ENCODE data around the gene CACNA1G. TPM values are rescaled to one million over a fixed set of nuclear protein-coding genes. Genes with fewer than 3 reads are reported as not detected.

CACNA1G gene
- total and polyA plus RNA-seq, 2 donors (not counting 1 experiment from before 2014, with no cell fraction given): 0.08 to 0.99 TPM

- peaks cover 32% of the 10 kb centered on the region for H3K27me3 ChIP-seq (ENCODE audit: control insufficient read depth, insufficient read depth, low read length)
- no peak within 1 kb of the TSS for H3K27ac ChIP-seq (ENCODE audit: insufficient read depth, low read length)
- no peaks in the 10 kb centered on the region for H4K20me1 ChIP-seq (ENCODE audit: control insufficient read depth, extremely low read depth, insufficient read depth, low read length)
- H3K36me3 ChIP-seq (ENCODE audit: control insufficient read depth, insufficient read depth, low read length): no peaks in the 10 kb centered on the region
- no peaks in the 10 kb centered on the region for H3K4me1 ChIP-seq (ENCODE audit: control insufficient read depth, extremely low read depth, insufficient read depth, low read length)
- no peaks in the 10 kb centered on the region for H3K79me2 ChIP-seq (ENCODE audit: control insufficient read depth, insufficient read depth, low read length)
- H2AFZ ChIP-seq (ENCODE audit: low read length): no peak within 1 kb of the TSS
- H3K4me2 ChIP-seq (ENCODE audit: extremely low read depth, insufficient read depth, low read length): peak within 1 kb of the TSS; percentile 68
- TF ChIP-seq EZH2 (IDR thresholded peaks at IDR 0.05; ENCODE audit: low read length, missing control alignments): no peak
- TF ChIP-seq, protein P1, sequence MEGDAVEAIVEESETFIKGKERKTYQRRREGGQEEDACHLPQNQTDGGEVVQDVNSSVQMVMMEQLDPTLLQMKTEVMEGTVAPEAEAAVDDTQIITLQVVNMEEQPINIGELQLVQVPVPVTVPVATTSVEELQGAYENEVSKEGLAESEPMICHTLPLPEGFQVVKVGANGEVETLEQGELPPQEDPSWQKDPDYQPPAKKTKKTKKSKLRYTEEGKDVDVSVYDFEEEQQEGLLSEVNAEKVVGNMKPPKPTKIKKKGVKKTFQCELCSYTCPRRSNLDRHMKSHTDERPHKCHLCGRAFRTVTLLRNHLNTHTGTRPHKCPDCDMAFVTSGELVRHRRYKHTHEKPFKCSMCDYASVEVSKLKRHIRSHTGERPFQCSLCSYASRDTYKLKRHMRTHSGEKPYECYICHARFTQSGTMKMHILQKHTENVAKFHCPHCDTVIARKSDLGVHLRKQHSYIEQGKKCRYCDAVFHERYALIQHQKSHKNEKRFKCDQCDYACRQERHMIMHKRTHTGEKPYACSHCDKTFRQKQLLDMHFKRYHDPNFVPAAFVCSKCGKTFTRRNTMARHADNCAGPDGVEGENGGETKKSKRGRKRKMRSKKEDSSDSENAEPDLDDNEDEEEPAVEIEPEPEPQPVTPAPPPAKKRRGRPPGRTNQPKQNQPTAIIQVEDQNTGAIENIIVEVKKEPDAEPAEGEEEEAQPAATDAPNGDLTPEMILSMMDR (conservative IDR thresholded peaks at IDR 0.05 in 1 of 2, IDR thresholded peaks at IDR 0.05 in 1 of 2; ENCODE audit: low read depth in 1 of 2, low read length in 2 of 2): no peak
- no peak within 1 kb of the TSS for H3K4me3 ChIP-seq (replicated peaks in 1 of 4; ENCODE audit: control extremely low read depth in 1 of 4, insufficient read depth in 1 of 4, low read depth in 3 of 4, low read length in 4 of 4)
- DNase-seq (ENCODE audit: low read depth in 2 of 2): no peak
- H3K9me3 ChIP-seq (ENCODE audit: control insufficient read depth, insufficient read depth, low read depth, low read length): no peaks in the 10 kb centered on the region
- H3K9ac ChIP-seq (ENCODE audit: insufficient read depth, low read length): no peak within 1 kb of the TSS
These were observed 28.0 kb upstream of the CACNA1G start, which contains the start of gene EPN3 for GRCh38 chr17:50532452-50533024. EPN3 (plus strand) TSS chr17:50532735; CDS start chr17:50536557, 3,822 bp downstream.

DNA sequence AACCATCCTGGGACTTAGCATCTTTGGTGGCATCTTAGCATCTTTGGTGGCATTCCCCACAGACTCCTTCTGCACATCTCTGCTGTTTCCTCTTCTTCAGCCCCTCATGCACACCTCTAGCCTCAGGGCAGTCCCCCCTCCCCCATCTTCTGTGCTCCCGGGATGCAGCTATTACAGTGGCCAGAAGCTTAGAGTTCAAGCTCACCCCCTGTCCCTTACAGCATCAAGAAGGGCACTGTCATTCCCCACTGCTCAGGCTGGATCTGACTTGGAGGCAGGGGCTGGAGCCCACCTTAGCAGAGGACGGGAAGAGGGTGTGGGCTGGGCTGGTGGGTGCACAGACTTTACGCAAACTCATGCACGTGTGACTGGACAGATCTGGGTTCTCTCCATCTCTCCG, 27.3 kb upstream of the CACNA1G start:
- H3K27me3 ChIP-seq (ENCODE audit: control insufficient read depth, insufficient read depth, low read length): peaks cover 29% of the 10 kb centered on the region
- H2AFZ ChIP-seq (ENCODE audit: low read length): no peak overlapping the region
- H3K79me2 ChIP-seq (ENCODE audit: control insufficient read depth, insufficient read depth, low read length): no peaks in the 10 kb centered on the region
- H3K27ac ChIP-seq (ENCODE audit: insufficient read depth, low read length): no peak overlapping the region
- TF ChIP-seq EZH2 (IDR thresholded peaks at IDR 0.05; ENCODE audit: low read length, missing control alignments): peak; percentile 76
- TF ChIP-seq, protein P1 (conservative IDR thresholded peaks at IDR 0.05 in 1 of 2, IDR thresholded peaks at IDR 0.05 in 1 of 2; ENCODE audit: low read depth in 1 of 2, low read length in 2 of 2): no peak
- H3K9ac ChIP-seq (ENCODE audit: insufficient read depth, low read length): no peak overlapping the region
- no peak overlapping the region for H3K4me3 ChIP-seq (replicated peaks in 1 of 4; ENCODE audit: control extremely low read depth in 1 of 4, insufficient read depth in 1 of 4, low read depth in 3 of 4, low read length in 4 of 4)
- no peaks in the 10 kb centered on the region for H3K36me3 ChIP-seq (ENCODE audit: control insufficient read depth, insufficient read depth, low read length)
- no peaks in the 10 kb centered on the region for H4K20me1 ChIP-seq (ENCODE audit: control insufficient read depth, extremely low read depth, insufficient read depth, low read length)
- no peak overlapping the region for H3K4me2 ChIP-seq (ENCODE audit: extremely low read depth, insufficient read depth, low read length)
- no peak for DNase-seq (ENCODE audit: low read depth in 2 of 2)
- no peaks in the 10 kb centered on the region for H3K9me3 ChIP-seq (ENCODE audit: control insufficient read depth, insufficient read depth, low read depth, low read length)
- no peaks in the 10 kb centered on the region for H3K4me1 ChIP-seq (ENCODE audit: control insufficient read depth, extremely low read depth, insufficient read depth, low read length)

DNA sequence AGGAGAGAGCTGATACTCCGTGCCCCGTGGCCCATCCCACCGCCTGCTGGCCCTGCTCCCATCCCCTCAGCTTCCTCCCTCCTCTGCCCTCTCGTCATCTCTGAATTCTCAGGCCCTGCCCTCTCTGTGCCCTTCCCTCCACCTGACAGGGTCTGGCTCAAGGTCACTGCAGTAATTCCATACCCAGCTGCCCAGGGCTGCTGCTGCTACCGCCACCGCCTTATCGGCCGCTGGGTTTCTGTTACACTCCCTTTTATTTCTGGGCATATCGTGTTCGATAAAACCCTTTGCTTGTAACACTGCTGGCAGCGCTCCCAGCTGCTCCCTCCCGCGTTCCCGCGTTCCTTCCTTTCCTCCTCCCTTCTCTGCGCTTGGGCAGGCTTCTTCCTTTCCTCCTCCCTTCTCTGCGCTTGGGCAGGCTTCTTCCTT, 26.8 kb upstream of the CACNA1G start:
- no peaks in the 10 kb centered on the region for H3K4me1 ChIP-seq (ENCODE audit: control insufficient read depth, extremely low read depth, insufficient read depth, low read length)
- H3K79me2 ChIP-seq (ENCODE audit: control insufficient read depth, insufficient read depth, low read length): no peaks in the 10 kb centered on the region
- no peaks in the 10 kb centered on the region for H3K9me3 ChIP-seq (ENCODE audit: control insufficient read depth, insufficient read depth, low read depth, low read length)
- peak overlapping the region; percentile 68 for H3K4me2 ChIP-seq (ENCODE audit: extremely low read depth, insufficient read depth, low read length)
- no peak overlapping the region for H3K9ac ChIP-seq (ENCODE audit: insufficient read depth, low read length)
- DNase-seq (ENCODE audit: low read depth in 2 of 2): peak; percentile 41 to 53
- H2AFZ ChIP-seq (ENCODE audit: low read length): no peak overlapping the region
- H4K20me1 ChIP-seq (ENCODE audit: control insufficient read depth, extremely low read depth, insufficient read depth, low read length): no peaks in the 10 kb centered on the region
- peaks cover 29% of the 10 kb centered on the region for H3K27me3 ChIP-seq (ENCODE audit: control insufficient read depth, insufficient read depth, low read length)
- TF ChIP-seq EZH2 (IDR thresholded peaks at IDR 0.05; ENCODE audit: low read length, missing control alignments): peak; percentile 43
- TF ChIP-seq, protein P1 (conservative IDR thresholded peaks at IDR 0.05 in 1 of 2, IDR thresholded peaks at IDR 0.05 in 1 of 2; ENCODE audit: low read depth in 1 of 2, low read length in 2 of 2): no peak
- H3K4me3 ChIP-seq (replicated peaks in 1 of 4; ENCODE audit: control extremely low read depth in 1 of 4, insufficient read depth in 1 of 4, low read depth in 3 of 4, low read length in 4 of 4): no peak overlapping the region
- H3K27ac ChIP-seq (ENCODE audit: insufficient read depth, low read length): no peak overlapping the region
- no peaks in the 10 kb centered on the region for H3K36me3 ChIP-seq (ENCODE audit: control insufficient read depth, insufficient read depth, low read length)

All from fibroblast of lung (primary cell).